T-helper 17 cell (primary cell): ENCODE measurements around the gene RNF115. TPM values are rescaled to one million over a fixed set of nuclear protein-coding genes. Genes with fewer than 3 reads are reported as not detected.
"Not testable (repeated sequence)": the region's sequence is repeated elsewhere in the genome, so short reads cannot be mapped to it uniquely, and the experiment has no call there.

Experiments used
- ATAC-seq: fragments of 150-1000 bp; cut with Tn5 transposase; 2 replicates; pipeline ENCODE4 v1.10.0; 2021; ENCODE audit warnings: mild to moderate bottlenecking, moderate library complexity
- DNase-seq, 3 donors: peaks; one replicate each; pipeline versions ENCODE4 v3.0.0 to v3.0.0-alpha.2; 2020 to 2021
- H3K9me3 ChIP-seq: one replicate; pipeline ENCODE4 v1.7.0; 2013; ENCODE audit warnings: low read length, mild to moderate bottlenecking; ENCODE audit not compliant: control insufficient read depth, poor library complexity, severe bottlenecking
- H3K27ac Mint-ChIP-seq: one replicate; pipeline ENCODE4 v1.8.0; 2022; ENCODE audit warnings: mild to moderate bottlenecking, moderate library complexity, mixed read lengths
- H3K27me3 Mint-ChIP-seq: one replicate; pipeline ENCODE4 v1.8.0; 2022; ENCODE audit warnings: mixed read lengths
- H3K36me3 Mint-ChIP-seq: one replicate; pipeline ENCODE4 v1.8.0; 2022; ENCODE audit warnings: low read depth, mixed read lengths
- H3K4me1 Mint-ChIP-seq: one replicate; pipeline ENCODE4 v1.8.0; 2022; ENCODE audit warnings: mild to moderate bottlenecking, mixed read lengths
- H3K4me3 Mint-ChIP-seq: one replicate; pipeline ENCODE4 v1.8.0; 2022; ENCODE audit warnings: mild to moderate bottlenecking, moderate library complexity, mixed read lengths
- total RNA-seq, 4 donors: library from RNA in 2 of 4; stranded (reverse) in 2 of 4; gene quantifications; one replicate each; pipeline ENCODE4 v1.2.3 and lab custom pipeline; 2022 to 2026

RNF115 gene
- total RNA-seq, 2 donors from 2014 or later, result 14.0 to 16.6 TPM

GRCh38 chr1:145760395-145760949, 63.4 kb downstream of the RNF115 start:
- H3K4me3 Mint-ChIP-seq, H3K27ac Mint-ChIP-seq, DNase-seq, H3K4me1 Mint-ChIP-seq, ATAC-seq, H3K9me3 ChIP-seq, H3K27me3 Mint-ChIP-seq: not testable (repeated sequence)
- peaks cover 12% of the 10 kb centered on the region for H3K36me3 Mint-ChIP-seq

GRCh38 chr1:145759721-145760120, 64.2 kb downstream of the RNF115 start:
- Mint-ChIP-seq H3K27me3 (no peaks in the 10 kb centered on the region), H3K36me3 (peaks cover 12% of the 10 kb centered on the region), H3K4me1 (peaks cover 4% of the 10 kb centered on the region), H3K4me3 (no peak overlapping the region), H3K27ac (no peak overlapping the region)
- no peak for ATAC-seq
- H3K9me3 ChIP-seq, result no peaks in the 10 kb centered on the region
- no peak for DNase-seq

DNA sequence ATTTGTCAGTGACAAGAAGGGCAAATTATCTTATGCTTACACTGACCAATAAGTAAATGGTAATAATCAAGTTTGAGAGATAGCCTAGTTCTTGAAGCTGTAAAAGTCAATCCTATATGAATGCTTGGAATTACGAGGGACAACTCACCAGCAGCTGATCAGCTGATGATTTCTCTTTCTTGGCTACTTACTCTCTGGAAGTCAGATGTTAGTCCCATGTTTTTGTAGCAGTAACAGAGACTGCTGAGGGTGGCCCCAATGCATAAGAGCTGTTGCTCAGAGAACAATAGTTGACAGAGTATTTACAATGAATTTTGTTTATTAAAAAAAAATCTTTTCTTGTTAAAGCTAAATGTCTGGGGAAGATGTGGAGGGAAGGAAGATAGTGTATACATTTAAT, 65.3 kb downstream of the RNF115 start:
- DNase-seq, result no peak
- H3K9me3 ChIP-seq, result no peaks in the 10 kb centered on the region
- H3K4me1 Mint-ChIP-seq, result peaks cover 4% of the 10 kb centered on the region
- no peaks in the 10 kb centered on the region for H3K27me3 Mint-ChIP-seq
- no peak overlapping the region for H3K4me3 Mint-ChIP-seq
- H3K36me3 Mint-ChIP-seq, result peaks cover 14% of the 10 kb centered on the region
- no peak overlapping the region for H3K27ac Mint-ChIP-seq
- ATAC-seq, result no peak

- peaks cover 14% of the 10 kb centered on the region for H3K36me3 Mint-ChIP-seq
- DNase-seq, result no peak
- H3K4me3 Mint-ChIP-seq, result no peak overlapping the region
- no peaks in the 10 kb centered on the region for H3K27me3 Mint-ChIP-seq
- no peak overlapping the region for H3K27ac Mint-ChIP-seq
- H3K9me3 ChIP-seq, result no peaks in the 10 kb centered on the region
- H3K4me1 Mint-ChIP-seq, result peaks cover 4% of the 10 kb centered on the region
- no peak for ATAC-seq
Measured at GRCh38 chr1:145758116-145758515, 65.8 kb downstream of the RNF115 start.

- DNase-seq (no peak), ATAC-seq (no peak)
- no peaks in the 10 kb centered on the region for H3K9me3 ChIP-seq
- H3K36me3 Mint-ChIP-seq, result peaks cover 14% of the 10 kb centered on the region
- H3K27me3 Mint-ChIP-seq, result no peaks in the 10 kb centered on the region
- no peak overlapping the region for H3K27ac Mint-ChIP-seq
- peaks cover 4% of the 10 kb centered on the region for H3K4me1 Mint-ChIP-seq
- no peak overlapping the region for H3K4me3 Mint-ChIP-seq
Measured at GRCh38 chr1:145757420-145757819, 66.5 kb downstream of the RNF115 start.

- no peaks in the 10 kb centered on the region for H3K9me3 ChIP-seq
- Mint-ChIP-seq H3K27ac (no peak overlapping the region), H3K27me3 (no peaks in the 10 kb centered on the region), H3K4me3 (no peak overlapping the region), H3K4me1 (peaks cover 11% of the 10 kb centered on the region), H3K36me3 (peaks cover 21% of the 10 kb centered on the region)
- ATAC-seq (no peak), DNase-seq (no peak)
Measured at GRCh38 chr1:145751491-145752037, 72.3 kb downstream of the RNF115 start.

DNA sequence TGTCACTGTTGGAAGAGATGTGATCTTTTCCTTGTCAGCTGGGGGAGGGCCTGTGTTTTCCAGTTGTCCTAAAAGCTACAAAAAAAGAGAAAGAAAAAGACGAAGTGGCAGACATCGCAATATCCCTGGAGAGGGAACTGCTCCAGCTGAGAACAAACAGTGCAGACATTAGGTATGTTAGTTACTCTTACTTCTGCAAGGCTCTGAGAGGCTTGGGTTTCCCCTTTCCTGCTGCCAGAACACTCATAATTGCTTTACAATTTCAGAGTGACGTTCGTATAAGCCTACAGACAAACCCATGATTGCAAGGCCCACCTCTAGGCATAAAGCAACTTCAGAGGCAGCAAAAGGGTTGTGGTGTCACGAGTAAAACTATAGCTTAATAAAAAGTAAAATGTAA, 73.5 kb downstream of the RNF115 start:
- peaks cover 21% of the 10 kb centered on the region for H3K36me3 Mint-ChIP-seq
- H3K4me3 Mint-ChIP-seq, result no peak overlapping the region

DNA sequence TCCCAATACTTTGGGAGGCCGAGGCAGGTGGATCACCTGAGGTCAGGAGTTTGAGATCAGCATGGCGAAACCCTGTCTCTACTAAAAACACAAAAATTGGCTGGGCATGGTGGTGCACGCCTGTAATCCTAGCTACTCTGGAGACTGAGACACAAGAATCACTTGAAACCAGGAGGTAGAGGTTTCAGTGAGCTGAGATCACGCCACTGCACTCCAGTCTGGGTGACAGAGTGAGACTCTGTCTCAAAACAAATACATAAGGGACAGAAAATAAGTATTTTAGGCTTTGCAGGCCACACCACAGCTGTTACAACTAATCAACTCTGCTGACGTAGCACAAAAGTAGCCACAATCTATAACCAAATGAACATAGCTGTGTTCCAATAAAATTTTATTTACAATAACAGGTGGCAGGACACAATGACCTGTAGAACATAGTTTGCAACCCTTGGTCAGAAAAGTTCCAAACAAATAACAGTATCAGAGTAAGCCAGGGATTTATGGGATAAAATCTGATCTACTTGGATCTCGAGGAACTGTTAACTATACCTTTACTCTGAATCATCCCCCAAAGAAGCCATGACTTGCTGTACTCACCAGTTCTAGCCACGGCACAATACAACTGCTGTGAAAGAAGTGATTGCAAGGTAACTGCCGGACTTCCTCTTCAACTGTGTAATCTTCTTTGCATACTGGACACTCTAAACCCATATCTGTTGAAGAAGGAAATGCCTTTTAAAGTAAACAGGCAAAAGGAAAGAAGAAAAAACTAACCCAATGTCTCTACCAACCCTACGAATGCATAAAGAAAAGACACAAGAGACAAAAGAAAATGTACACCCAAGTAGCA, 76.3 kb downstream of the RNF115 start:
- ATAC-seq, result no peak
- no peak for DNase-seq
- Mint-ChIP-seq H3K36me3 (peaks cover 24% of the 10 kb centered on the region), H3K4me3 (no peak overlapping the region), H3K27ac (no peak overlapping the region), H3K27me3 (no peaks in the 10 kb centered on the region), H3K4me1 (peaks cover 11% of the 10 kb centered on the region)
- H3K9me3 ChIP-seq, result no peaks in the 10 kb centered on the region

More for the DNA sequence above, 73.5 kb downstream of the RNF115 start:
- Mint-ChIP-seq H3K4me1 (peaks cover 11% of the 10 kb centered on the region), H3K27ac (peak overlapping the region; percentile 47), H3K27me3 (no peaks in the 10 kb centered on the region)
- DNase-seq, result no peak
- ATAC-seq, result no peak
- H3K9me3 ChIP-seq, result no peaks in the 10 kb centered on the region

DNA sequence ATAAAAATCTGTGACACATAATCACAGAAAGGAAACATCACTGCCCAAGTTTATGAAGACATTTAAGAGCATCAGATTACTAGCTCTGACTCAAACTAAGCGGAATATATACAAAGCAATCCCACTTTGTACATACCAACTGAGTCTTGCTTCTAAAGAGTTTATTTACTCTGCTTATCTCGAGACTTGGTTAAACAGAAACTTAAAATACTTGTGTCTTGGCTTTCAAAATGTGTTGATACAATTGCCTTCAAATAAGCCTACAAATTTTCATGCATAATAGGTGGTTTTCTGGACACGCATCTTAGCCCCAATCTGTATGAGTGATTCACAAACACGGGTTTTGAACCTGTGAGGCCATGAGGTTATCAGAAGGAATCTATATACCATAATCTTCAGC, 83.6 kb downstream of the RNF115 start:
- DNase-seq, result no peak
- Mint-ChIP-seq H3K4me3 (peak overlapping the region; percentile 21), H3K27ac (no peak overlapping the region), H3K36me3 (peaks cover 9% of the 10 kb centered on the region), H3K4me1 (peaks cover 7% of the 10 kb centered on the region), H3K27me3 (no peaks in the 10 kb centered on the region)
- ATAC-seq, result no peak
- H3K9me3 ChIP-seq, result no peaks in the 10 kb centered on the region

DNA sequence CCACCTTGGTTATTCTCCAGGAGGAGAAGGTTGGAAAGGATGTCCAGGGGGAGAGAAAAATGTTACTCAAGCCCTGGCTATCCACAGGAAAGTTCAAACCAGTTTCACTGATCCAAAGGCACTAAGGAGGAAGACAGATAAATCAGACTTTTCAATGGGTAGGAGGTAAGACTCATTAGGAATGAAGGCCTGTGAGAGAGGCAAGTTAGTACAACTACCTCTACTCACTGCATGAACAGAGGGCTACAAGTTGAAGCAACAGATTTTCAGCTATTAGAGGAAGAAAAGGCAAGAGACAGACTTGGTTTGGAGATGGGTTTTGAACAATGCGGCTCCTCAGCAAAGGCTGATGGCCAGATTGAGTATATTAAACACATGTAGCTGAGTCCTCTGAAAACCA, 87.7 kb downstream of the RNF115 start:
- H3K27me3 Mint-ChIP-seq, result no peaks in the 10 kb centered on the region
- H3K4me3 Mint-ChIP-seq, result no peak overlapping the region
- H3K36me3 Mint-ChIP-seq, result peaks cover 4% of the 10 kb centered on the region
- peaks cover 13% of the 10 kb centered on the region for H3K4me1 Mint-ChIP-seq
- ATAC-seq, result no peak
- H3K27ac Mint-ChIP-seq, result no peak overlapping the region
- no peaks in the 10 kb centered on the region for H3K9me3 ChIP-seq
- no peak for DNase-seq

- no peak for ATAC-seq
- no peaks in the 10 kb centered on the region for H3K27me3 Mint-ChIP-seq
- no peak for DNase-seq
- peaks cover 6% of the 10 kb centered on the region for H3K4me1 Mint-ChIP-seq
- no peaks in the 10 kb centered on the region for H3K9me3 ChIP-seq
- no peak overlapping the region for H3K27ac Mint-ChIP-seq
- no peak overlapping the region for H3K4me3 Mint-ChIP-seq
- peaks cover 6% of the 10 kb centered on the region for H3K36me3 Mint-ChIP-seq
Measured at GRCh38 chr1:145730900-145731299, 93.0 kb downstream of the RNF115 start.

DNA sequence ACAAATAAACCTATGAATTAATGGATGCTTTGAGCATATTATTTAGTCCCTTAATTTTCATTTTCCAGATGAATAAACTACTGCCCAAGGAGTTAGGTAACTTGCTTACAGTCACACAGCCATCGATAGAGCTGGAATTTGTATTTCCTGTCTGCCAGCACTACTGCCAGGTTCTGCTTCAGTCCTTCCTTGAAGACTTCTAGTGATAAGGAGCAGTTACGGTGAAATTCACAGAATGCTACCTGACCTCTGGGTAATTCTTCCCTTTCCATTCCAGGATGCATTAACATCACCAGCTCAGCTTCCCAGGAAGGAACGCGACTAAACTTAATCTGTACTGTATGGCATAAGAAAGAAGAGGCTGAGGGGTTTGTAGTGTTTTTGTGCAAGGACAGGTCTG, 93.4 kb downstream of the RNF115 start:
- H3K27me3 Mint-ChIP-seq, result no peaks in the 10 kb centered on the region
- DNase-seq, result no peak
- H3K9me3 ChIP-seq, result no peaks in the 10 kb centered on the region
- H3K4me1 Mint-ChIP-seq, result peaks cover 6% of the 10 kb centered on the region
- no peak overlapping the region for H3K27ac Mint-ChIP-seq
- ATAC-seq, result no peak
- H3K4me3 Mint-ChIP-seq, result no peak overlapping the region
- peaks cover 6% of the 10 kb centered on the region for H3K36me3 Mint-ChIP-seq

DNA sequence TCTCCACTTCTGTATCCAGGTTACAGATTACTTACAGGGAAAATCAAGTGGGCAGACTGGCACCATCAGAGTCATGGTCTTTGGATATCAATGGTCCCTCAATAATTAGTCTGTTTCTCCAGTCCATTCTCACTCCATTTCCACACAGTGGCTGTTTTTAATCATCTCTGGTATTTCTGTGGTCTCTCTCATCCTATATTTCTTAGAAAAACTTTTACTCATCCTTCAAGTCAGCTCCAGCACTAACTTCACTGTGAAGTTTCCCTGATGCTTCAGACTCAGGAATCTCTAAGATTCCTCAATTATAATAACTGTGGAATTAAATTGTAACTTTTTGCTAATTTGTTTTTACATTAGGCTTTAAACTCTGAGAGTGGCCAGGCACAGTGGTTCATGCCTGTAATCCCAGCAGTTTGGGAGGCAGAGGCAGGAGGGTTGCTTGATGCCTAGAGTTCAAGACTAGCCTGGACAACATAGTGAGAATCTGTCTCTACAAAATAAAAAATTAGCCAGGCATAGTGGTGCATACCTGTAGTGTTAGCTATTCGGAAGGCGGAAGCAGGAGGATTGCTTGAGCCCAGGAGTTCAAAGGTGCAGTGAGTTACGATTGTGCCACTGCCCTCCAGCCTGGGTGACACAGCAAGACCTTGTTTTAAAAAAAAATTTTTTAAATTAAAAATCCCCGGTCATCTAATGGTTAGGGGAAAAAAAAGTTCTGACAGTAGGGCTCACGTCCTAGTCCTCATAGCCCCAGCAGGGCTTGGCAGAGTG, 94.0 kb downstream of the RNF115 start:
- no peak for DNase-seq
- Mint-ChIP-seq H3K4me1 (peaks cover 6% of the 10 kb centered on the region), H3K36me3 (peaks cover 6% of the 10 kb centered on the region), H3K27ac (no peak overlapping the region), H3K27me3 (no peaks in the 10 kb centered on the region), H3K4me3 (no peak overlapping the region)
- ATAC-seq, result no peak
- H3K9me3 ChIP-seq, result no peaks in the 10 kb centered on the region
